Caco-2 (cell line): ENCODE results near the gene TIMM13. TPM values are rescaled to one million over a fixed set of nuclear protein-coding genes. Genes with fewer than 3 reads are reported as not detected.

Experiments
- BruUV-seq: library from RNA; stranded (reverse); fragments of 400-500 nt; replicated peaks from 2 replicates; lab custom pipeline; 2021; lab: Mats Ljungman, UMichigan
- CTCF ChIA-PET: fragments of 300-600 bp; sonication (Branson Sonifier 250); formaldehyde crosslinking; loops from one replicate; lab custom pipeline; 2022; ENCODE audit warnings: antibody characterized with exemption; lab: Charles Lee
- POLR2A ChIA-PET: fragments of 300-600 bp; sonication (Branson Sonifier 250); formaldehyde crosslinking; loops from one replicate; lab custom pipeline; 2022; ENCODE audit warnings: antibody characterized with exemption; lab: Charles Lee
- DNase-seq, 2 experiments: peaks; one replicate each; pipeline versions ENCODE4 v3.0.0 to v3.0.0-alpha.2; 2020 to 2022
- H3K27me3 ChIP-seq: replicated peaks from 2 replicates; pipeline ENCODE4 v1.6.0; 2011; ENCODE audit warnings: low read length; ENCODE audit not compliant: control insufficient read depth, insufficient read depth
- H3K36me3 ChIP-seq: 2 replicates; pipeline ENCODE4 v1.5.1; 2011; ENCODE audit warnings: low read length; ENCODE audit not compliant: control insufficient read depth, insufficient read depth
- H3K4me1 ChIP-seq: fragments of 250-450 bp; sonication (Bioruptor Pico); 2 replicates; pipeline ENCODE4 v1.5.1; 2020; ENCODE audit warnings: mild to moderate bottlenecking
- H3K4me3 ChIP-seq: 2 replicates; pipeline ENCODE4 v1.5.1; 2011; ENCODE audit warnings: low read depth, mild to moderate bottlenecking, control low read depth, low read length
- H3K9me3 ChIP-seq: fragments of 250-450 bp; sonication (Bioruptor Pico); 2 replicates; pipeline ENCODE4 v1.5.1; 2020; ENCODE audit warnings: mild to moderate bottlenecking, moderate library complexity
- H3K27ac Mint-ChIP-seq: one replicate; pipeline ENCODE4 v1.8.0; 2022; ENCODE audit warnings: mixed read lengths; ENCODE audit not compliant: unreplicated experiment
- H3K27me3 Mint-ChIP-seq: one replicate; pipeline ENCODE4 v1.8.0; 2022; ENCODE audit warnings: mixed read lengths; ENCODE audit not compliant: insufficient read depth, unreplicated experiment
- H3K36me3 Mint-ChIP-seq: one replicate; pipeline ENCODE4 v1.8.0; 2022; ENCODE audit warnings: mild to moderate bottlenecking, mixed read lengths; ENCODE audit not compliant: insufficient read depth, unreplicated experiment
- H3K4me1 Mint-ChIP-seq: one replicate; pipeline ENCODE4 v1.8.0; 2022; ENCODE audit warnings: low read depth, mixed read lengths; ENCODE audit not compliant: unreplicated experiment
- H3K4me3 Mint-ChIP-seq: one replicate; pipeline ENCODE4 v1.8.0; 2022; ENCODE audit warnings: mild to moderate bottlenecking, moderate library complexity, mixed read lengths; ENCODE audit not compliant: unreplicated experiment
- H3K9me3 Mint-ChIP-seq: one replicate; pipeline ENCODE4 v1.8.0; 2022; ENCODE audit warnings: mixed read lengths; ENCODE audit not compliant: unreplicated experiment
- CTCF ChIP-seq, 2 experiments: fragments of 200-600 bp in 1 of 2; IDR thresholded peaks; 1 replicate in 1 of 2; 2 replicates in 1 of 2; pipeline versions ENCODE4 v1.5.1 to v1.8.0; 2011 to 2022; ENCODE audit warnings: antibody characterized with exemption in 1 of 2, control low read depth in 1 of 2, inconsistent platforms in 1 of 2, low read depth in 1 of 2, low read length in 1 of 2, mild to moderate bottlenecking in 1 of 2, moderate library complexity in 1 of 2; ENCODE audit not compliant: insufficient read depth in 1 of 2, severe bottlenecking in 1 of 2, unreplicated experiment in 1 of 2
- intact Hi-C: fragments of 100-400 bp; cut with micrococcal nuclease; formaldehyde crosslinking; loops from one replicate; pipeline ENCODE4 v1.10.0; 2022; ENCODE audit not compliant: unreplicated experiment
- total RNA-seq: library from RNA; stranded (reverse); gene quantifications from 2 replicates; pipeline ENCODE4 v1.2.3, GENCODE V29; 2022

The TIMM13 gene
- total RNA-seq, 1 experiment from 2014 or later: 200 TPM

GRCh38 chr19:2423071-2423914, 4.1 kb downstream of the TIMM13 start:
- no peaks in the 10 kb centered on the region for H3K27me3 ChIP-seq
- peaks cover 5% of the 10 kb centered on the region for H3K4me1 Mint-ChIP-seq
- H3K27ac Mint-ChIP-seq: no peak overlapping the region
- no peak overlapping the region for H3K4me3 Mint-ChIP-seq
- no peak for TF ChIP-seq CTCF (IDR thresholded peaks at IDR 0.05; ENCODE audit: insufficient read depth in 1 of 2, low read depth in 1 of 2, low read length in 1 of 2, severe bottlenecking in 1 of 2, unreplicated experiment in 1 of 2)
- H3K9me3 ChIP-seq: no peaks in the 10 kb centered on the region
- no peaks in the 10 kb centered on the region for H3K9me3 Mint-ChIP-seq
- POLR2A ChIA-PET: no interaction called here
- CTCF ChIA-PET: no interaction called here
- H3K27me3 Mint-ChIP-seq: no peaks in the 10 kb centered on the region
- H3K4me3 ChIP-seq: no peak overlapping the region
- no TSS peak for BruUV-seq
- H3K36me3 ChIP-seq: no peaks in the 10 kb centered on the region; the same call in 1 of the 2 replicates
- H3K4me1 ChIP-seq: peaks cover 10% of the 10 kb centered on the region
- intact Hi-C loops: no loop called here
- H3K36me3 Mint-ChIP-seq: peaks cover 38% of the 10 kb centered on the region
- no peak for DNase-seq

GRCh38 chr19:2421581-2422306, 5.6 kb downstream of the TIMM13 start:
- TF ChIP-seq CTCF (IDR thresholded peaks at IDR 0.05; ENCODE audit: insufficient read depth in 1 of 2, low read depth in 1 of 2, low read length in 1 of 2, severe bottlenecking in 1 of 2, unreplicated experiment in 1 of 2): no peak
- H3K4me3 ChIP-seq: no peak overlapping the region
- intact Hi-C loops: no loop called here
- no peaks in the 10 kb centered on the region for H3K9me3 ChIP-seq
- peaks cover 6% of the 10 kb centered on the region; the same call in 1 of the 2 replicates for H3K4me1 ChIP-seq
- DNase-seq: no peak
- BruUV-seq: no TSS peak
- no peaks in the 10 kb centered on the region; the same call in 1 of the 2 replicates for H3K36me3 ChIP-seq
- POLR2A ChIA-PET: no interaction called here
- H3K27ac Mint-ChIP-seq: no peak overlapping the region
- no peaks in the 10 kb centered on the region for H3K27me3 Mint-ChIP-seq
- no peaks in the 10 kb centered on the region for H3K27me3 ChIP-seq
- peaks cover 23% of the 10 kb centered on the region for H3K36me3 Mint-ChIP-seq
- H3K9me3 Mint-ChIP-seq: no peaks in the 10 kb centered on the region
- no peak overlapping the region for H3K4me3 Mint-ChIP-seq
- H3K4me1 Mint-ChIP-seq: no peaks in the 10 kb centered on the region
- CTCF ChIA-PET: no interaction called here

- no peak for DNase-seq
- H3K4me3 ChIP-seq: no peak overlapping the region
- no peak overlapping the region for H3K27ac Mint-ChIP-seq
- H3K9me3 Mint-ChIP-seq: no peaks in the 10 kb centered on the region
- TF ChIP-seq CTCF (IDR thresholded peaks at IDR 0.05; ENCODE audit: insufficient read depth in 1 of 2, low read depth in 1 of 2, low read length in 1 of 2, severe bottlenecking in 1 of 2, unreplicated experiment in 1 of 2): no peak
- H3K4me1 Mint-ChIP-seq: no peaks in the 10 kb centered on the region
- ChIA-PET POLR2A (interaction anchor here (0.6 kb wide), 1 partner anchor 53 kb away, joined by 3 read pairs; no protein-coding TSS in a partner anchor), CTCF (no interaction called here)
- intact Hi-C loops: no loop called here
- peaks cover 22% of the 10 kb centered on the region for H3K36me3 Mint-ChIP-seq
- no peaks in the 10 kb centered on the region for H3K27me3 Mint-ChIP-seq
- no peaks in the 10 kb centered on the region for H3K9me3 ChIP-seq
- no peaks in the 10 kb centered on the region for H3K4me1 ChIP-seq
- no peak overlapping the region for H3K4me3 Mint-ChIP-seq
- H3K36me3 ChIP-seq: no peaks in the 10 kb centered on the region
- no TSS peak for BruUV-seq
- H3K27me3 ChIP-seq: no peaks in the 10 kb centered on the region
Measured at GRCh38 chr19:2420490-2420889, 6.9 kb downstream of the TIMM13 start.
